Forelimb muscle (tissue), 1 donor: ENCODE measurements around the gene RAB38. TPM values are rescaled to one million over a fixed set of nuclear protein-coding genes. Genes with fewer than 3 reads are reported as not detected.

Experiments
- DNase-seq: peaks from one replicate; pipeline ENCODE4 v3.0.0-alpha.2; 2013; ENCODE audit warnings: low read depth
- polyA plus RNA-seq: library from polyadenylated mRNA; unstranded; fragments of 120-200 nt; gene quantifications from one replicate; pipeline ENCODE4 v1.2.1, GENCODE V29; 2013; ENCODE audit not compliant: insufficient read length

RAB38 gene
- 0.53 TPM for polyA plus RNA-seq

DNA sequence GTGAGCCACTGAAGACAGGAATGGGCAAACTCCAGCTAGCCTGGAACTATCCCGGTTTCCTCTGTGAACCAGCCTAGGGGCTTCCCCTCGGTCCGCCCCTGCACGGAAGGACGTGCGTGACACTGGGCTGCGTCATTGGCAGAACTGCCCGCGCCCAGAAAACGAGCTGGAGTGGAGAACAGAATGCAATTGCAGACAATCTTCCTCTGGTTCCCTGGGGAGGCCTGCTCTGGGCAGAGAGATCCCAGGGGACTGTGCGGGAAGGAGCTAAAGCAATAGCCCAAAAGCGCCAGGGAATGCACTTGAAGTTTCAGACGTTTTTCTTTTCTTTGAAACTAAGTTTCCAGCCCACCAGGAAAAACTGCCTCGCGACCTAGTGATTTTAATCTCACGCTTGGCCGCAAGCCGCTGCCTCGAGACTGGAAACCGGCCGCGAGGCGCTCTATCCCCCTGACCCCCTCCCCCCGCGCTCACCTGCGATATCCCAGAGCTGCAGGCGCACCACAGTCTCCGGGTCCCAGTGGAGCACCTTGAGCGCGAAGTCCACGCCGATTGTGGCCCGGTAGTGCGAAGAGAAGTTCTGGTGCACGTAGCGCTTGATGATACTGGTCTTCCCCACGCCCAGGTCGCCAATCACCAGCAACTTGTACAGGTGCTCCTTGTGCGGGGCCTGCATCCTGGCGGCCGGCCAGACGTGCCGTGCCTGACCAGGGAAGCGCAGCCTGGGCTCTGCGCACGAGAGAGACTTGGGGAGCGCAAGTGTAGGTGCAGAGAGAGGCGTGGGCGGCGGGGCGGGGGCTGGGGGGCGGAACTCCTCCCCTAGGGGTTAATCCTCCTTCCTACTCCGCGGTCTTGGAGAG, at the start of gene RAB38:
RAB38 (minus strand) TSS at position 735 of the 860 bp plus-strand sequence; CDS start at position 676, 59 bp downstream.
- no peak for DNase-seq

DNA sequence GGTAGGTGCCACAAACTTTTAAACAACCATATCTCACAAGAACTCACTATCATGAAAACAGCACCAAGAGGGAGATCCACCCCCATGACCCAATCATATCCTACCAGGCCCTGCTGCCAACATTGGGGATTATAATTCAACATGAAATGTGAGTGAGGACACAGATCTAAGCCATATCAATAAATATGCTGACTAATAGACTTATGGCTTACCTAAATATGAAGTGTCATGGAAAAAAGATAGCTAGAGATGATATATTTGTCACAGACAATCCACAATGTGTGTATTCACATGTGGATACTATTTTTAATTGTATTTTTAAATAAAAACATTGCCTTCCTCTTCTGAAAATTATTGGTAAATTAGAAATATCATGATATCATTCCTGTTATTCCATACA, 38.2 kb upstream of the RAB38 start:
- DNase-seq: no peak

DNA sequence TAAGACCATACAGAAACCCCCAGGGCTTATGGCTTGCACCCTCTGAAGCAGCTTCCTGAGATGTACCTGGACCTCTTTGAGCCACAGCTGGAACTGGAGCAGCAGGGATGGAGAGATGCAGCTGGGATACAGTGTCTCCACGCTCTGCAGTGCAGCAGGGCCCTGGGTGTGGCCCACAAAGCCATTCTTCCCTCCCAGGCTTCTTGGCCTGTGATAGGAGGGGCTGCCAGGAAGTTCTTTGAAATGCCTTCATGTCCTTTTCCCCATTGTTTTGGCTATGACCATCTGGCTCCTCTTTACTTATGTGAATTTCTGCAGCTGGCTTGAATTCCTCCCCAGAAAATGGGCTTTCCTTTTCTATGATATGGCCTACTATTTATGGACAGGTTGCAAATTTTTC, 37.1 kb upstream of the RAB38 start:
- DNase-seq: no peak

DNA sequence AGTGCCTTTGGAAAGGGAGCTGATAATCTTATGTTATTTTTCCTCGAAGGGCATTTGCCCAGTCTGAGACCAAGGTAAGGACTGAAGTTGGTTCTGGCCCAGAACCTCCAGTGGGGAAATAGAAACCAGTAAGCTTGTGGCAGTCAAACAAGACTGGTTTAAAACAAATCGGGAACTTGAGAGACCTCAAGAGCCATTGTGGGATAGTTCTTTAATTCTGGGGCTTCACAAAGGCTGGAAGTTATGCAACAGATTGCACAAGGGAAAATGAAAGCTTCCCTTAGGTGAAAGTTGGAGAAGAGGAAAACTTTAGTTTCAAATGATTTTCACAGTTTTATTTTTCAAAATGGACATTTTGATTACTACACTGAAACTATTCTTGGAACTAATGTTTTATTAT, 33.5 kb upstream of the RAB38 start:
- DNase-seq: no peak

DNA sequence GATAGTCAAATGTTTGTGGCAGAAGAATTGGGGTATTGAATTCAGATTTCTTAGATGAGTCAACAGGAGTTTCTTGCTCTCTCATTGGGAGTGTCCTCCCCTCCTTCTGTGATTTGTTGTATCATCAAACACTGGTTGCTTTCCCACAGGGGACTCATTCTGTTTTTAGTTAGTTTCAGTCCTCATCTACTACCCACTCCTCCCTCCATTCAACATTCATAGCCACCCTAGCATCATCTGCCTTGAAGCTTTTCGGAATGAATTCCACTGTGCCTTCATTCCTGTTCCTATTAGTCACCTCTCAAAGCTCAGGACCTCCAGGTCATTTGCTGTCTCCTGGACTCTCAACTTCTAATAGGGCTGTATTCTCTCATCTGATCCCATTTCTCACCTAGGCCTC, 31.5 kb upstream of the RAB38 start:
- no peak for DNase-seq

DNA sequence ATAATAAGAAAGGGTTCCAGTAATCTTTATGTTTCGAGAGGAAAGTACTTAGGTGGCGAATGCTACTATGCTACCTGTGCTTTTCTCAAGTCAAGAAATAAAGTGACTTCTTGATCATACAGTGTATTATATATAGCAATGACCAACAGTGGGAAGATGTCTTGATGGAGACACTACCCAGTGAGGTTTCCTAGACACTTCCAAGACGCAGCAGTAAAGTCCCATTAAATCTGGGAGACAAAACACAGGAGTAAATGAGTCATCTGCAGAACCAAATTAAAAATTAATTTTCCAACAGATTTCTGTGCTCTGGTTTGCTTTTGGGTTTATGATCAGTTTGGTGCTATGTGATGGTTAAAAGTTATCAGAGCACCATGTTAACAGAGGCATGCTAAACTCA, 29.1 kb upstream of the RAB38 start:
- no peak for DNase-seq

DNA sequence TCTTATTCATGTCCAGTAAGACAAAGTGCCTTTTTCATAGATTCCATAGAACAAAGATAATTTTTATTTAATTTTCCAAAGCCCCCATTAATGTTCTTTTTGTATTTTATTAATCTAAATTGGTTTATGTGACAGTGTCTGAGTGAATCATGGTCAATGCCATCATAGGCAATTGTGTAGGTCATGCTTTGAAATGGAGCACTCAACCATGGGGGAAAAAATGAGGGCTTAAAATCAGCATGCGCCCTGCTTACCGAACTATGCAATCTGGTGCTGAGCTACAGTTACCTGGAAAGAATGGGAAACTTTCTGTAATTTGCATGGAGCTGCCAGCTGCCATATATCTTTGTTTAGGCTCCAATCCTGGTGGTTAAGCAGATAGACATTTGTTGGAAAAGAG, 28.4 kb upstream of the RAB38 start:
- no peak for DNase-seq

DNA sequence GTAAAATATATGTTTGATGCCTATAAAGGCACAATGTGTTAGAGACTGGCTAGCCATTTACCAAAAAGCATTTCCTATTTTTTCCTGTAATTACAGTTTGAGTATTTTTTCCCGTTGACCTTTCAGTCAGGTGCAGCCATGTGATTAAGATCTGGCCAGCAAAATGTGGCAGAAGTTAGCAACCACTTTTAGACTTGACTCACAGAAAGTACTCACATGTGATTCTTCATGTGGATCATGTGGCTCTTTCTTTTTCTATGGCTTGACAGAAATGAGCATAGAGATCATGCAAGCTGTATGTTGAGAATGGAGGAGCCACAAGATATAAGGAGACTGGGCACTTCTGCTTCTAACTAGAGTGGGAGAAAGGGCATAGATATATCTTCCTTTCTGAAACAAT, 27.3 kb upstream of the RAB38 start:
- DNase-seq: no peak

DNA sequence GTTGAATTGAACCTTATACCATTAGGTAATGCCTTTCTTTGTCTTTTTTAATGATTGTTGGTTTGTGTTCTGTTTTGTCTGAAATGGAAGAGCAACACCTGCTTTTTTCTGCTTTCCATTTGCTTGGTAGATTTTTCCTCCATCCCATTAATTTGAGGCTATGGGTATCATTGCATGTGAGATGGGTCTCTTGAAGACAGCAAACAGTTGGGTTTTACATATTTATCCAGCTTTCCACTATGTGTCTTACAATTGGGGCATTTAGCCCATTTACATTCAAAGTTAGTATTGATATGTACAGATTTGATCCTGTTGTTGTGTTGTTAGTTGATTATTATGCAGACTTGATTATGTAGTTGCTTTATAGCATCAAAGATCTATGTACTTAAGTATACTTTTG, 21.1 kb upstream of the RAB38 start:
- no peak for DNase-seq

DNA sequence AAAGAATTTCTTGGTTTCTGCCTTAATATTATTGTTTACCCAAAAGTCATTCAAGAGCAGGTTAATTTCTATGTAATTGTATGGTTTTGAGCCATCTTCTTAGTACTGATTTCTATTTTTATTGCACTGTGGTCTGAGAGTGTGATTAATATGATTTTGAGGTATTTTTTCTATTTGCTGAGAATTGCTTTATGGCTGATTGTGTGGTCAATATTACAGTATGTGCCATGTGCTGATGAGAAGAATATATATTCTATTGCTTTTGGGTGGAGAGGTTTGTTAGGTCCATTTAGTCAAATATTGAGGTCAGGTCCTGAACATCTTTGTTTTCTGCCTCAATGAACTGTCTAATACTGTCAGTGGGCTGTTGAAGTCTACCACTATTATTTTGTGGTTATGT, 20.7 kb upstream of the RAB38 start:
- DNase-seq: no peak

DNA sequence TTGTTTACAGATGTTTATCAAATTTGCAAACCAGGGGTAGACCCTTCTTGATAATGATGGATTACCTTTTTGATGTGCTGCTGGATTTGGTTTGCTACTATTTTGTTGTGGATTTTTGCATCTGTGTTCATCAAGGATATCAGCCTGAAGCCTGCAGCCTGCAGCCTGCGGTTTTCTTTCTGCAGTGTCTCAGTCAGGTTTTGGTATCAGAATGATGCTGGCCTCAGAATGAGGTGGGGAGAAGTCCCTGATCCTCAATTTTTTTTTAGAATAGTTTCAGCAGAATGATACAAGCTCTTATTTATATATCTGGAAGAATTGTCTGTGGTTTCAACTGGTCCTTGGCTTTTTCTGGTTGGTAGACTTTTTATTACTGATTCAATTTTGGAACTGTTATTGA, 19.7 kb upstream of the RAB38 start:
- DNase-seq: no peak

DNA sequence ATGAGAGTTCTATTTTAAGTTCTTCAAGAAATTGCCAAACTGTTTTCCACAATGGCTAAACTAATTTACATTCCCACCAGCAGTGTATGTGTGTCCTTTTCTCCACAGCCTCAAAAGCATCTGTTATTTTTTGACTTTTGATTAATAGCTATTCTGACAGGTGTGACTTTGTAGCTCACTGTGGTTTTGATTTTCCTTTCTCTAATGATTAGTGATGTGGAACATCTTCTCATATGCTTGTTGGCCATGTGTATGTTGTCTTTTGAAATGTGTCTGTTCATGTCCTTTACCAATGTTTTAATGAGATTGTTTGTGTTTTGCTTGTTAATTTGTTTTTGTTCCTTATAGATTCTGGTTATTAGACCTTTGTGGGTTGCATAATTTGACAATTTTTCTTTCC, 18.0 kb upstream of the RAB38 start:
- no peak for DNase-seq

DNA sequence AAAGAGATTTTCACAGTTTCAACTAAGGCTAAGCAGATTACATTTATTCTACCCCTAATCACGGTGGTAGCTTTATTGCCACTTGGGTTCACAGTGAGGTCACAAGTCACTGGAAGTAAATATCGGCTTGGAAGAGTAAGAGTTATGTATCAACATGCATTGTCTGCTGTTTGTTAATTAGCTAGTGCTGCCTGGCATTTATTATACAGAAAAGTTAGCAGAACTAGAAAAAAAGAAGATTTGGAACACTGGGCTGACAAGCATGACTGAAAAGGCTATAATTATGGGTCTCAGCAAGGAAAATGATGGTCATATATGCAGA, 13.7 kb upstream of the RAB38 start:
- no peak for DNase-seq

DNA sequence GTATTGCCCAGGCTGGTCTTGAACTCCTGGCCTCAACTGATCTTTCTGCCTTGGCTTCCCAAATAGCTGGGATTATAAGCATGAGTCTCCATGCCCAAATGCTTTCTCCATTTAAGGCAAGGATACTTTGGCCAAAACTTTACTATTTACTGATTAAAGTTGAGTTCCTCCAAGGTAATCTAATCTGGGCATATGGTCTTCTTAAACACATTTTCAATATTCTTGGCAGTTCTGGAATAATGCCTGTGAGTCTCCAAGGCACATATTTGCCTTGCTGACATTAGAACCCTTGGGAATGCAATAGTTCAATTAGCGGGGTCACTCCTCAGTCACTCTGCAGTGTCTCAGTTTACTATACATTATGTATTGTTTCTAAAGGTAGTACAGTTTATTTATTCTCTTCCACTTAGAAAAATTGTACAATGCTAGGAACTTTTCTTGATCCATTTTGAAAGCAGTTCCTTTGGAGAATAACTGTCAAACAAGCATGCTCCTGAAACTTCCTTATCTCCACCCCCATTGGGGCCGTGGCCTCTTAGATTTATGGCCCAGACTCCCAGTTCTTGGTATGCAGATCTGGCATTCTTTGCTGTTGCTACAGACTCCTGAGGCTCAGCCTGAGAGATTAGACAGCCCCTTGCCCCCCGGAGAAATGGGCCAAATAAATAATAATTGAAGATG, 13.1 kb upstream of the RAB38 start:
- DNase-seq: no peak

DNA sequence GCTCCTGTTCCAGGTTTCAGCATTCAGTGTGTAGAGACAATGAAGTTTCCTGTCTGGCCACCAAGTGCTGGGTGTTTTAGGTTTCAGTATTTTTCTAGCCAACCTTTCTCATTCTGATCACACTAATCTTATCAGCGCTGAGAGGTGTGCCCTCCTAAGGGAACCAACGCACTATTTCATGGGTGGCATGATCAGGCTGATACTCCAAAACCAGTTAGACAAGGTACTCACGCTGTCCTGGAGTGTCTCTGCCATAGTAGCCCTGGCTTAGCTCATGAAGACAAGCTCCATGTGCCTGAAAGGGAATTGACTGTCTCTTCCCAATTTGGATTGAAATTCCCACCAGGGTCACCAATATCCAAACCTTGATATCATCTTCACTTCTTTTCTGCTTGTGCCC, 8.0 kb upstream of the RAB38 start:
- DNase-seq: no peak

DNA sequence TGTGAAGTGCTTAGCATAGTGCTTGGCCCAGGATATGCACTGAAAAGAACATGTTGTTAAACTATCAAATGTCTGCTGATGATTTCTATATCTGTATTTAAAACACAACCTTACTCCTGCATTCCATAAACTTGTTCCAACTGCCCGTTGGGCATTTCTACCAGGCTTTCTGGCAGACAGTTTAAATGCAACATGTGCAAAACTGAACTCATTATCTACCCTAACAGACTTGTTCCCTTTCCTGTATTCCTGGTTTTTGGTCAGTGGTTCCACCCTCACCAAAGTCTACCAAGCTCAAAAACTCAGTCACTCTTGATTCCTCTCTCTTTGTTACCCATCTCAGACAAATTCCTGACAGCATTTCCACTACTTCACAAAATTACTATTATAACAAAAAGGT, 6.5 kb upstream of the RAB38 start:
- no peak for DNase-seq

DNA sequence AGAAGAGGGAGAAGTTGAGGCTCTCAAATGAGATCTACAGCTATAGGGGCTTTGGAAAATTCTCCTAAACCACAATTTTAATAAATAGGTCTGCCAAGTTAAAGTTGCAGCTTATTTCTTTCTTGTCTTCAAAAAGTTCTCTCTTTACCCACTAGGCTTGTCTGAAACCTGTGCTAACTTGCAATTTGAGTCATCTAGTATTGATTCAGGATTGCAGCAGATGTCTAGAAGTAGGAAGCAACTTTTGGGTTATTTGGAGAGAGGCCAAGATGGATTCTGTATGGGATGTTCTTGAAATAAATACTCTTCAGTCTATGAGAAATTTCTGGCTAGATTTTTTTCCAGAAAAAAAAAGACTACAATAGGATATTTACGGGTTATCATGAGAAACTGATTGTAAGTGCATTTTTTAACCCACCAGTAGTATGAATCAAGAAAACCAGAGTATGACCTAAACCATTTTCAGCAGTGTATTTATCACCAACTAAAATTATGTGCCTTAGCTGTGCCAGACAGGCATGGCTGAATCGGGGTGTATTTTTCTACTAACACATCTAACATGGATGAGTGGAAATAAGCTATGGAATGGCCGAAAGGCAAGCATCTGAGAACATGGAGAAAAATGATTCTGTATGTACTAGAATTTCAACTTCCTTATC, 4.9 kb upstream of the RAB38 start:
- DNase-seq: no peak

DNA sequence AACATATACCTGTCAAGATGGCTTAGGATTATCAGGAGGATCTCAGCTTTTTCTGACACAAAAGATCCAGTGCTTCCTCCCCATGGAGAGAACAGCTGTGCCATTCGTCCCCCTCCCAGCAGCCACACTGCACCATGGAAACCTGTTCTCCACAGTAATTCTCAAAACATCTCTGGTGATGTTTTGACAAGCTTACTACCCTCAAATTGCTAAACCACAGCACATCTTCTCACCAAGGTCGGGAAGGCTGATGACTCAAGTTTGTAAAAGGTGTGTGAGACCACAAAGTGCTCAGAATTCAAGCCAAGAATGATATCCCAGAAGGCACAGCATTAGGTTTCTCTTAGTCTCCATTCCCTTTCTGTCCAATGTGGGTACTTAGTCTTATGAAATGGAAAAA, 3.9 kb upstream of the RAB38 start:
- no peak for DNase-seq

DNA sequence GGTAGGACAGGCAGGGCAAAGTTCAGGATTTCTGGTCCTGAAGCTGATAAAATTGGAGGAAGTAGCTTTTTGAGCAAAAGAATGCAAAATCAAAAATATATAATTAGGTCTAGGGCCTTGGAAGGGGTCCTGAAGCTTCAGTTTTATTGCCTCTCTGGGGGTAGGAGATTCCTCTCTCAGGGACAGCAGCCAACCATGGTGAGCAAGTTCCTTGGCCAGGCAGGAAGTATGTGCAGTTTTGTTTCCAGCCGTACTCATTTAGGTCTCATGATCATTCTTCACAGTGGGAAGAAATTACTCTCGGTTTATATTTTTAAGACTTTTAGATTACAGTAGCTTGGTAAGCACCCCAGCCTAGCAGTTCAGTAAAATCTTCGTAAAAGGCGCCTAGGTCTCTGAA, 2.9 kb upstream of the RAB38 start:
- DNase-seq: no peak

DNA sequence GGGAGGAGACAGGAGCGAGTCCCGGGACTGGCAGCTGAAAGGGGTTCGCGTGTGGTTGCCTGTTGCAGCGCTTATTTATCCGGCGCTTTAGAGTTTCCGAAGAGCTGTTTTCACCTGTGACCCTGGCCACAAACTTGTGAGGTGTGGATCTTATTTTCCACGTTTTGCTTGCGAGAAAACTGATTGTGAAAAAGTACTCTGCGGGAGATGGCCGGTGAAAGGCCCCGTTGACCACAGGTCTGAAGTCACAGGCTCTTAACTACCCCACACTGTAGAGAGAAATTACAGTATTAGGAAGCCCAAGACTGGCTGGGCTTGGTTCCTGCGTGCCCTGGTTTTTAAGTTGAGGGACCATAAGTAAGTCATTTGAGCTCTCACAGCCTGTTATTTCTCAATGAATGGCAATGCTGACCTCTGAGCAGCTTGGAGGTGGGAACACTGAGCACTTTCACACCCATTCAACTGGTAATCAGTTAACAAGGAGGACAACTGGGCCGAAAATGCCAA, 379 bp upstream of the RAB38 start:
- DNase-seq: no peak

DNA sequence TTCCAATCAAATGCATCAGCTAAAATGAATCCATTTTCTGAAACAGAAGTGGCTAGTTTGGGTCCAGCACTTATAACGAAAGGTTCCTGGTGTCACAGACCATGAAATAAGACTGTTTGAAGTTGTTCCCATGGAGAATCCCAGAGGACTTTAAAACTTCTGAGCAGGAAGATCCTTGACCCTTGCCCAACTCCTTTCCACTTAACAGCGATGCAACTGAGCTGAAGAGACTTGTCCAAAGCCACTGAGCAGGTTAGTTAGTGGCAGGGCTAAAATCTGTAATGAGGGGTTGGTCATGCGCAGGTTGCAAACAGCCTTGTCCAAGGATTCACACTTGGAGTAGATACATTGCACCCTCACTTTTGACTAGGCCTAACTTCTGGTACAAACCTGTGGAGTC, 1.3 kb downstream of the RAB38 start:
- no peak for DNase-seq

DNA sequence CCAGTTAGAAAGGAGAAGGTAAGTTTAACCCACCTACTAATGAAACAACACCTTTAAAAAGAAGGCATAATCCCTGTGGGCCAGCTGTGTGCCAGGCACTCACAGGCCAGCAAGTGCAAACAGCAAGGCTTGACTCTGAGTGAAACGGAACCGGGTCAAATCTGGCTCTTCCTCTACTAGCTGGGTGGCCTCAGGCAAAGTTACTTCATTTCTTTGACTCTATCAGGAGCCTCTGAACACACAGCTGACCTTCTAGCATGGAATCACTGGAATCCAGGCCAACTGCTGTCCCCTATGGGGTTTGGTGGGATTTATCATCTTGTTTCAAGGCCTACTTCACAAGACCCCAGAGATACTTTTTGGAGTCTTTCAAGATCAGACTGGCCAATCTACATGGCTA, 3.3 kb downstream of the RAB38 start:
- no peak for DNase-seq

DNA sequence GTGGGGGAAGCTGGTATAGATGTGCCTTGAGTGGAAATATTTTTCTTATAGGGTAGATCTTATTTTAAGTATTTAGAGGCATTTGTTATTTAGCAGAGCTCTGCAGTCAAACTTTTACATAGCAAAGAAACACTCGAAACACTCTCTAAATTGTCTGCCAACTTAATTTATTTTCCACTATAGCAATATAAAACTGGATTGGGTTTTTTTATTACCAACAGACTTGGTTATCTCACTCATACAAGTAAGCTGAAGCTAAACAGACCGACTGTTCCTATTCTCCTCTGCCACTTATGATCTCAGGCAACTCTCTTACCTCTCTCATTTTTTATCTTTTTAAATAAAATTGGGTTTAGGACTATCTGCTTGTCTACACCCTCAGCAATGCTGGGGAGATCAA, 4.6 kb downstream of the RAB38 start:
- no peak for DNase-seq
